K562 (cell line): ENCODE results near the gene TESMIN. TPM values are rescaled to one million over a fixed set of nuclear protein-coding genes. Genes with fewer than 3 reads are reported as not detected.

Experiments used
- ARID3B ChIP-seq: fragments of 250-450 bp; sonication (Bioruptor Pico); IDR thresholded peaks from 2 replicates; pipeline ENCODE4 v1.4.0; 2020; ENCODE audit warnings: borderline replicate concordance
- BHLHE40 ChIP-seq: IDR thresholded peaks from 2 replicates; pipeline ENCODE4 v1.6.1; 2011; ENCODE audit warnings: low read length, improper control_type of control experiment
- CBFA2T3 ChIP-seq: fragments of 450-650 bp; IDR thresholded peaks from 2 replicates; pipeline ENCODE4 v1.6.1; 2017
- CTBP1 ChIP-seq: fragments of 450-650 bp; IDR thresholded peaks from 2 replicates; pipeline ENCODE4 v1.6.1; 2016; ENCODE audit warnings: borderline replicate concordance
- FOXJ2 ChIP-seq: fragments of 200-800 bp; sonication (Bioruptor generic); IDR thresholded peaks from 2 replicates; pipeline ENCODE4 v1.6.1; 2016; ENCODE audit warnings: missing genetic modification characterization, missing compliant biosample characterization
- GMEB1 ChIP-seq: fragments of 250-450 bp; sonication (Bioruptor Pico); IDR thresholded peaks from 2 replicates; pipeline ENCODE4 v1.4.0; 2020; ENCODE audit warnings: mild to moderate bottlenecking
- HOXB6 ChIP-seq: fragments of 250-450 bp; sonication (Bioruptor Pico); IDR thresholded peaks from 2 replicates; pipeline ENCODE4 v1.5.1; 2022; ENCODE audit warnings: mild to moderate bottlenecking, borderline replicate concordance
- MAZ ChIP-seq, 2 experiments: fragments of 450-650 bp in 1 of 2; sonication (generic) in 1 of 2; formaldehyde crosslinking; IDR thresholded peaks in 1 of 2; conservative IDR thresholded peaks in 1 of 2; 2 replicates each; pipeline versions ENCODE4 v1.4.0 to v1.5.0; 2020; ENCODE audit warnings: mild to moderate bottlenecking in 1 of 2, missing genetic modification reagents in 1 of 2
- MED1 ChIP-seq: sonication (generic); formaldehyde crosslinking; IDR thresholded peaks from 2 replicates; pipeline ENCODE4 v1.8.1; 2023; ENCODE audit warnings: missing genetic modification reagents, borderline replicate concordance
- NBN ChIP-seq: fragments of 450-650 bp; IDR thresholded peaks from 2 replicates; pipeline ENCODE4 v1.6.1; 2016; ENCODE audit warnings: low read depth, mild to moderate bottlenecking
- RBM17 ChIP-seq: fragments of 200-400 bp; formaldehyde crosslinking; IDR thresholded peaks from 2 replicates; pipeline ENCODE4 v1.6.1; 2017; ENCODE audit warnings: low read depth, mild to moderate bottlenecking, low read length, borderline replicate concordance
- SMAD3 ChIP-seq: fragments of 450-650 bp; formaldehyde crosslinking; conservative IDR thresholded peaks from 2 replicates; pipeline ENCODE4 v1.4.0; 2020; ENCODE audit warnings: mild to moderate bottlenecking
- SMARCA4 ChIP-seq: fragments of 450-650 bp; IDR thresholded peaks from 2 replicates; pipeline ENCODE4 v1.6.1; 2016
- SMARCE1 ChIP-seq: fragments of 450-650 bp; IDR thresholded peaks from 2 replicates; pipeline ENCODE4 v1.7.1; 2016; ENCODE audit warnings: mild to moderate bottlenecking
- STAG1 ChIP-seq: sonication (generic); formaldehyde crosslinking; IDR thresholded peaks from 2 replicates; pipeline ENCODE4 v1.5.0; 2020; ENCODE audit warnings: missing genetic modification reagents, borderline replicate concordance
- ZNF140 ChIP-seq: fragments of 250-450 bp; sonication (Bioruptor Pico); IDR thresholded peaks from 2 replicates; pipeline ENCODE4 v1.8.0; 2021; ENCODE audit warnings: moderate library complexity, mild to moderate bottlenecking, inconsistent platforms
- ZNF23 ChIP-seq: fragments of 250-450 bp; sonication (Bioruptor Pico); IDR thresholded peaks from 2 replicates; pipeline ENCODE4 v1.4.0; 2020; ENCODE audit warnings: mild to moderate bottlenecking
- polyA plus RNA-seq, 8 experiments: library from polyadenylated mRNA; depleted of rRNA in 4 of 8; stranded (reverse) in 5 of 8; unstranded in 3 of 8; fragments of >200 nt; fragmentation: Nextera tagmentation in 2 of 8; fragmentation: Illumina TruSeq in 1 of 8; extraction: Ambion mirVana in 2 of 8; extraction: Trizol in 1 of 8; gene quantifications; 2 replicates each; pipeline versions ENCODE4 v1.2.1 to v1.2.3, GENCODE V29; 2011 to 2014; ENCODE audit warnings: inconsistent platforms in 1 of 8, missing spikeins in 1 of 8
- total RNA-seq, 7 experiments: library from RNA; depleted of rRNA in 6 of 7; stranded (reverse); fragments of >200 nt in 6 of 7; fragmentation: Illumina TruSeq in 2 of 7; extraction: Trizol in 2 of 7; gene quantifications; 2 replicates each; pipeline versions ENCODE4 v1.2.1 to v1.2.3, GENCODE V29; 2011 to 2021; ENCODE audit warnings: low replicate concordance in 1 of 7
- TF ChIP-seq, protein P1 (sequence below), 2 experiments: fragments of 450-650 bp in 1 of 2; IDR thresholded peaks; 2 replicates each; pipeline ENCODE4 v1.6.1; 2011 to 2017; ENCODE audit warnings: low read depth in 2 of 2, antibody characterized with exemption in 1 of 2, borderline replicate concordance in 1 of 2, low read length in 1 of 2, mild to moderate bottlenecking in 1 of 2, mixed read lengths in 1 of 2; ENCODE audit not compliant: control insufficient read depth in 1 of 2
- TF ChIP-seq, protein P2 (sequence below): sonication (generic); formaldehyde crosslinking; IDR thresholded peaks from 2 replicates; pipeline ENCODE4 v1.5.0; 2020; ENCODE audit warnings: missing genetic modification reagents
- TF ChIP-seq, protein P3 (sequence below): fragments of 450-650 bp; IDR thresholded peaks from 2 replicates; pipeline ENCODE4 v1.7.1; 2018; ENCODE audit warnings: mild to moderate bottlenecking, low read depth; ENCODE audit not compliant: partially characterized antibody

Gene TESMIN
- total and polyA plus RNA-seq, 9 of the 15 experiments (the other 6 are each of a cell fraction or from before 2014, with no cell fraction given) = 8.9 to 50.5 (median 15.0) TPM

GRCh38 chr11:68677432-68677831 is 73.9 kb downstream of the TESMIN start (continued):
- TF ChIP-seq BHLHE40 (no peak), NBN (no peak), CBFA2T3 (peak; percentile 78), ZNF140 (CRISPR knock-in tag) (no peak), STAG1 (CRISPR knock-in tag) (no peak), ARID3B (CRISPR knock-in tag) (no peak), CTBP1 (no peak), HOXB6 (CRISPR knock-in tag) (no peak), FOXJ2 (tag) (no peak), SMAD3 (CRISPR knock-in tag) (no peak), RBM17 (no peak), MAZ (CRISPR knock-in tag; conservative IDR thresholded peaks at IDR 0.05 in 1 of 2, IDR thresholded peaks at IDR 0.05 in 1 of 2) (peak in 1 of 2 experiments; percentile 36; a peak in 1 of 4 replicates), GMEB1 (CRISPR knock-in tag) (no peak), SMARCA4 (peak; percentile 67; the same call in 1 of the 2 replicates), MED1 (CRISPR knock-in tag) (no peak), SMARCE1 (peak; percentile 54; the same call in 1 of the 2 replicates), ZNF23 (CRISPR knock-in tag) (no peak)
- TF ChIP-seq, protein P1, sequence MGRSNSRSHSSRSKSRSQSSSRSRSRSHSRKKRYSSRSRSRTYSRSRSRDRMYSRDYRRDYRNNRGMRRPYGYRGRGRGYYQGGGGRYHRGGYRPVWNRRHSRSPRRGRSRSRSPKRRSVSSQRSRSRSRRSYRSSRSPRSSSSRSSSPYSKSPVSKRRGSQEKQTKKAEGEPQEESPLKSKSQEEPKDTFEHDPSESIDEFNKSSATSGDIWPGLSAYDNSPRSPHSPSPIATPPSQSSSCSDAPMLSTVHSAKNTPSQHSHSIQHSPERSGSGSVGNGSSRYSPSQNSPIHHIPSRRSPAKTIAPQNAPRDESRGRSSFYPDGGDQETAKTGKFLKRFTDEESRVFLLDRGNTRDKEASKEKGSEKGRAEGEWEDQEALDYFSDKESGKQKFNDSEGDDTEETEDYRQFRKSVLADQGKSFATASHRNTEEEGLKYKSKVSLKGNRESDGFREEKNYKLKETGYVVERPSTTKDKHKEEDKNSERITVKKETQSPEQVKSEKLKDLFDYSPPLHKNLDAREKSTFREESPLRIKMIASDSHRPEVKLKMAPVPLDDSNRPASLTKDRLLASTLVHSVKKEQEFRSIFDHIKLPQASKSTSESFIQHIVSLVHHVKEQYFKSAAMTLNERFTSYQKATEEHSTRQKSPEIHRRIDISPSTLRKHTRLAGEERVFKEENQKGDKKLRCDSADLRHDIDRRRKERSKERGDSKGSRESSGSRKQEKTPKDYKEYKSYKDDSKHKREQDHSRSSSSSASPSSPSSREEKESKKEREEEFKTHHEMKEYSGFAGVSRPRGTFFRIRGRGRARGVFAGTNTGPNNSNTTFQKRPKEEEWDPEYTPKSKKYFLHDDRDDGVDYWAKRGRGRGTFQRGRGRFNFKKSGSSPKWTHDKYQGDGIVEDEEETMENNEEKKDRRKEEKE (IDR thresholded peaks at IDR 0.05; ENCODE audit: borderline replicate concordance in 1 of 2, control insufficient read depth in 1 of 2, low read depth in 2 of 2, low read length in 1 of 2) = no peak
- TF ChIP-seq, protein P2, sequence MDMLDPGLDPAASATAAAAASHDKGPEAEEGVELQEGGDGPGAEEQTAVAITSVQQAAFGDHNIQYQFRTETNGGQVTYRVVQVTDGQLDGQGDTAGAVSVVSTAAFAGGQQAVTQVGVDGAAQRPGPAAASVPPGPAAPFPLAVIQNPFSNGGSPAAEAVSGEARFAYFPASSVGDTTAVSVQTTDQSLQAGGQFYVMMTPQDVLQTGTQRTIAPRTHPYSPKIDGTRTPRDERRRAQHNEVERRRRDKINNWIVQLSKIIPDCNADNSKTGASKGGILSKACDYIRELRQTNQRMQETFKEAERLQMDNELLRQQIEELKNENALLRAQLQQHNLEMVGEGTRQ (CRISPR knock-in tag) = no peak
- TF ChIP-seq, protein P3, sequence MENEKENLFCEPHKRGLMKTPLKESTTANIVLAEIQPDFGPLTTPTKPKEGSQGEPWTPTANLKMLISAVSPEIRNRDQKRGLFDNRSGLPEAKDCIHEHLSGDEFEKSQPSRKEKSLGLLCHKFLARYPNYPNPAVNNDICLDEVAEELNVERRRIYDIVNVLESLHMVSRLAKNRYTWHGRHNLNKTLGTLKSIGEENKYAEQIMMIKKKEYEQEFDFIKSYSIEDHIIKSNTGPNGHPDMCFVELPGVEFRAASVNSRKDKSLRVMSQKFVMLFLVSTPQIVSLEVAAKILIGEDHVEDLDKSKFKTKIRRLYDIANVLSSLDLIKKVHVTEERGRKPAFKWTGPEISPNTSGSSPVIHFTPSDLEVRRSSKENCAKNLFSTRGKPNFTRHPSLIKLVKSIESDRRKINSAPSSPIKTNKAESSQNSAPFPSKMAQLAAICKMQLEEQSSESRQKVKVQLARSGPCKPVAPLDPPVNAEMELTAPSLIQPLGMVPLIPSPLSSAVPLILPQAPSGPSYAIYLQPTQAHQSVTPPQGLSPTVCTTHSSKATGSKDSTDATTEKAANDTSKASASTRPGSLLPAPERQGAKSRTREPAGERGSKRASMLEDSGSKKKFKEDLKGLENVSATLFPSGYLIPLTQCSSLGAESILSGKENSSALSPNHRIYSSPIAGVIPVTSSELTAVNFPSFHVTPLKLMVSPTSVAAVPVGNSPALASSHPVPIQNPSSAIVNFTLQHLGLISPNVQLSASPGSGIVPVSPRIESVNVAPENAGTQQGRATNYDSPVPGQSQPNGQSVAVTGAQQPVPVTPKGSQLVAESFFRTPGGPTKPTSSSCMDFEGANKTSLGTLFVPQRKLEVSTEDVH = no peak
